CD4-positive, alpha-beta memory T cell (primary cell): Measurements from ENCODE around the gene RAB27A. TPM values are rescaled to one million over a fixed set of nuclear protein-coding genes. Genes with fewer than 3 reads are reported as not detected.
"Not testable (repeated sequence)": the region's sequence is repeated elsewhere in the genome, so short reads cannot be mapped to it uniquely, and the experiment has no call there.

ENCODE experiments used
- CTCF ChIA-PET: fragments of 350-600 bp; sonication (Branson Sonifier 250); formaldehyde crosslinking; loops from one replicate; lab custom pipeline; 2021; ENCODE audit warnings: inconsistent platforms; ENCODE audit not compliant: partially characterized antibody; lab: Charles Lee
- POLR2A ChIA-PET: fragments of 350-600 bp; sonication (Branson Sonifier 250); formaldehyde crosslinking; loops from one replicate; lab custom pipeline; 2021; ENCODE audit not compliant: partially characterized antibody; lab: Charles Lee
- DNase-seq, 5 donors: peaks; one replicate each; pipeline versions ENCODE4 v3.0.0 to v3.0.0-alpha.2; 2020 to 2022; ENCODE audit warnings: mixed read lengths in 1 of 5
- H3K27ac ChIP-seq: one replicate; pipeline ENCODE4 v1.7.0; 2013; ENCODE audit warnings: low read depth, low read length
- H3K27me3 ChIP-seq: 2 replicates; pipeline ENCODE4 v1.7.0; 2013; ENCODE audit warnings: mild to moderate bottlenecking, low read length, moderate library complexity; ENCODE audit not compliant: insufficient read depth
- H3K36me3 ChIP-seq: 2 replicates; pipeline ENCODE4 v1.7.0; 2013; ENCODE audit warnings: mild to moderate bottlenecking, low read length, moderate library complexity; ENCODE audit not compliant: insufficient read depth
- H3K4me1 ChIP-seq: 2 replicates; pipeline ENCODE4 v1.7.0; 2013; ENCODE audit warnings: mild to moderate bottlenecking, low read length, moderate library complexity; ENCODE audit not compliant: insufficient read depth
- H3K4me3 ChIP-seq, 2 donors: one replicate each; pipeline ENCODE4 v1.7.0; 2013; ENCODE audit warnings: low read length in 2 of 2, mild to moderate bottlenecking in 1 of 2
- H3K9me3 ChIP-seq, 2 donors: one replicate each; pipeline ENCODE4 v1.7.0; 2013; ENCODE audit warnings: low read length in 2 of 2, control low read depth in 1 of 2; ENCODE audit not compliant: control insufficient read depth in 1 of 2
- H3K27ac Mint-ChIP-seq, 7 donors: one replicate each; pipeline ENCODE4 v1.8.0; 2020 to 2021; ENCODE audit warnings: mixed read lengths in 7 of 7, mild to moderate bottlenecking in 6 of 7, inconsistent platforms in 3 of 7, moderate library complexity in 3 of 7
- H3K27me3 Mint-ChIP-seq, 2 donors: one replicate each; pipeline ENCODE4 v1.8.0; 2020 to 2021; ENCODE audit warnings: mixed read lengths in 2 of 2
- H3K36me3 Mint-ChIP-seq, 2 donors: one replicate each; pipeline ENCODE4 v1.8.0; 2020 to 2021; ENCODE audit warnings: mixed read lengths in 2 of 2, inconsistent platforms in 1 of 2, mild to moderate bottlenecking in 1 of 2
- H3K4me1 Mint-ChIP-seq, 4 donors: one replicate each; pipeline ENCODE4 v1.8.0; 2020 to 2021; ENCODE audit warnings: mixed read lengths in 4 of 4, mild to moderate bottlenecking in 1 of 4
- H3K4me3 Mint-ChIP-seq, 8 donors: one replicate each; pipeline ENCODE4 v1.8.0; 2020 to 2021; ENCODE audit warnings: mixed read lengths in 8 of 8, mild to moderate bottlenecking in 7 of 8, moderate library complexity in 6 of 8, inconsistent platforms in 3 of 8
- H3K9me3 Mint-ChIP-seq, 8 donors: one replicate each; pipeline ENCODE4 v1.8.0; 2020 to 2021; ENCODE audit warnings: mixed read lengths in 8 of 8, mild to moderate bottlenecking in 5 of 8, inconsistent platforms in 3 of 8, moderate library complexity in 1 of 8
- intact Hi-C: fragments of 100-400 bp; cut with micrococcal nuclease; formaldehyde crosslinking; loops from one replicate; pipeline ENCODE4 v1.15.1; 2023
- polyA plus RNA-seq, 2 donors: library from polyadenylated mRNA; unstranded; fragments of 300-500 nt; fragmentation: Illumina TruSeq; gene quantifications; one replicate each; pipeline ENCODE4 v1.2.3, GENCODE V29; 2021
- total RNA-seq, 2 experiments: library from RNA; stranded (reverse); gene quantifications; one replicate each; pipeline ENCODE4 v1.2.3, GENCODE V29; 2021

Gene RAB27A
- total and polyA plus RNA-seq, 4 experiments from 2014 or later, result 44.6 to 55.7 (median 52.3) TPM

GRCh38 chr15:55282284-55282833 lies 7.3 kb downstream of the RAB27A start:
- DNase-seq, result peak in 3 of 5 donors; percentile 21 to 67 (median 22)
- H3K36me3 Mint-ChIP-seq, result peaks cover 7 to 11% of the 10 kb centered on the region in 2 donors
- H3K9me3 ChIP-seq, result no peaks in the 10 kb centered on the region

GRCh38 chr15:55281517-55282228 lies 7.9 kb downstream of the RAB27A start:
- H3K4me1 ChIP-seq, result peaks cover 90% of the 10 kb centered on the region
- CTCF ChIA-PET, result interaction anchor here (0.6 to 4.5 kb wide), 10 partner anchors 10 to 127 kb away, joined by 3 to 22 read pairs (median 4); partner anchors contain the start of genes CCPG1 and PIERCE2
- POLR2A ChIA-PET, result interaction anchor here (1.0 to 14.7 kb wide), 5 partner anchors 9 to 85 kb away, joined by 4 to 201 read pairs (median 10); partner anchors contain the start of genes PIGB, PIGBOS1 and RSL24D1
- DNase-seq, result no peak
- H3K36me3 Mint-ChIP-seq, result peaks cover 6 to 13% of the 10 kb centered on the region in 2 donors
- H3K27me3 ChIP-seq, result no peaks in the 10 kb centered on the region
- no peaks in the 10 kb centered on the region for H3K36me3 ChIP-seq
- peak overlapping the region; percentile 47 for H3K27ac ChIP-seq
- no peak overlapping the region for H3K4me3 ChIP-seq
- intact Hi-C loops, result no loop called here
- H3K4me1 Mint-ChIP-seq, result peaks cover 77 to 99% (median 91%) of the 10 kb centered on the region in 4 donors
- no peaks in the 10 kb centered on the region for H3K27me3 Mint-ChIP-seq
- H3K4me3 Mint-ChIP-seq, result peak overlapping the region in 7 of 8 donors; percentile 29 to 74 (median 69)
- H3K9me3 ChIP-seq, result no peaks in the 10 kb centered on the region
- no peaks in the 10 kb centered on the region for H3K9me3 Mint-ChIP-seq
- peak overlapping the region; percentile 87 to 96 (median 92) for H3K27ac Mint-ChIP-seq

More at GRCh38 chr15:55282284-55282833, 7.3 kb downstream of the RAB27A start:
- H3K4me3 ChIP-seq, result peak overlapping the region in 1 of 2 donors; percentile 6
- no peaks in the 10 kb centered on the region for H3K27me3 Mint-ChIP-seq
- intact Hi-C loops, result no loop called here
- H3K27ac ChIP-seq, result peak overlapping the region; percentile 47
- peak overlapping the region; percentile 87 to 96 (median 92) for H3K27ac Mint-ChIP-seq
- peak overlapping the region; percentile 37 to 74 (median 69) for H3K4me3 Mint-ChIP-seq
- CTCF ChIA-PET, result interaction anchor here (1.0 to 4.5 kb wide), 7 partner anchors 9 to 126 kb away, joined by 3 to 22 read pairs (median 4); partner anchors contain the start of genes CCPG1 and PIERCE2
- no peaks in the 10 kb centered on the region for H3K36me3 ChIP-seq
- POLR2A ChIA-PET, result interaction anchor here (1.0 to 14.7 kb wide), 5 partner anchors 9 to 85 kb away, joined by 4 to 201 read pairs (median 10); partner anchors contain the start of genes PIGB, PIGBOS1 and RSL24D1
- no peaks in the 10 kb centered on the region for H3K27me3 ChIP-seq
- no peaks in the 10 kb centered on the region for H3K9me3 Mint-ChIP-seq
- peaks cover 89% of the 10 kb centered on the region for H3K4me1 ChIP-seq
- peaks cover 75 to 99% (median 91%) of the 10 kb centered on the region in 4 donors for H3K4me1 Mint-ChIP-seq

- H3K27ac ChIP-seq, H3K27me3 ChIP-seq, H3K9me3 Mint-ChIP-seq, intact Hi-C loops, H3K36me3 Mint-ChIP-seq, H3K9me3 ChIP-seq, H3K36me3 ChIP-seq, H3K4me3 ChIP-seq, H3K27me3 Mint-ChIP-seq: not testable (repeated sequence)
- peaks cover 90% of the 10 kb centered on the region for H3K4me1 ChIP-seq
- H3K4me3 Mint-ChIP-seq, result peak overlapping the region in 5 of 8 donors; percentile 3 to 70 (median 18)
- ChIA-PET POLR2A (interaction anchor here (0.9 to 14.7 kb wide), 4 partner anchors 13 to 49 kb away, joined by 3 to 201 read pairs (median 4); partner anchors contain the start of genes PIGB and PIGBOS1), CTCF (interaction anchor here (0.9 to 4.5 kb wide), 3 partner anchors 11 to 62 kb away, joined by 3 to 22 read pairs (median 4); no protein-coding TSS in a partner anchor)
- H3K27ac Mint-ChIP-seq, result peak overlapping the region; percentile 87 to 96 (median 92)
- peak in 1 of 5 donors; percentile 71 for DNase-seq
- peaks cover 72 to 99% (median 89%) of the 10 kb centered on the region in 4 donors for H3K4me1 Mint-ChIP-seq
Observed at GRCh38 chr15:55280589-55280988, 9.0 kb downstream of the RAB27A start.

- no peaks in the 10 kb centered on the region for H3K27me3 Mint-ChIP-seq
- H3K4me1 ChIP-seq, result peaks cover 90% of the 10 kb centered on the region
- no peaks in the 10 kb centered on the region for H3K9me3 ChIP-seq
- peaks cover 72 to 99% (median 86%) of the 10 kb centered on the region in 4 donors for H3K4me1 Mint-ChIP-seq
- peak overlapping the region; percentile 33 to 88 (median 70) for H3K4me3 Mint-ChIP-seq
- DNase-seq, result peak; percentile 38 to 88 (median 45)
- H3K27me3 ChIP-seq, result no peaks in the 10 kb centered on the region
- H3K36me3 Mint-ChIP-seq, result peaks cover 0 to 6% of the 10 kb centered on the region in 2 donors
- H3K9me3 Mint-ChIP-seq, result no peaks in the 10 kb centered on the region
- CTCF ChIA-PET, result interaction anchor here (2.3 to 4.5 kb wide), 2 partner anchors 39 to 61 kb away, joined by 4 to 22 read pairs; no protein-coding TSS in a partner anchor
- H3K27ac Mint-ChIP-seq, result peak overlapping the region; percentile 87 to 98 (median 95)
- peak overlapping the region; percentile 14 to 25 for H3K4me3 ChIP-seq
- intact Hi-C loops, result loop anchor here (1.0 kb wide), 1 partner anchor 10 kb away; no protein-coding TSS in a partner anchor
- no peaks in the 10 kb centered on the region for H3K36me3 ChIP-seq
- peak overlapping the region; percentile 56 for H3K27ac ChIP-seq
- POLR2A ChIA-PET, result interaction anchor here (0.9 to 14.7 kb wide), 6 partner anchors 8 to 83 kb away, joined by 3 to 201 read pairs (median 5); partner anchors contain the start of genes PIGB, PIGBOS1 and RSL24D1
Observed at GRCh38 chr15:55279746-55280351, 9.8 kb downstream of the RAB27A start.

- peak overlapping the region; percentile 14 to 25 for H3K4me3 ChIP-seq
- CTCF ChIA-PET, result interaction anchor here (4.5 kb wide), 1 partner anchor 61 kb away, joined by 22 read pairs; no protein-coding TSS in a partner anchor
- POLR2A ChIA-PET, result interaction anchor here (1.2 to 14.7 kb wide), 4 partner anchors 9 to 82 kb away, joined by 5 to 201 read pairs (median 6); partner anchors contain the start of gene RSL24D1
- Mint-ChIP-seq H3K27ac (peak overlapping the region; percentile 87 to 98 (median 95)), H3K9me3 (no peaks in the 10 kb centered on the region), H3K4me1 (peaks cover 67 to 95% (median 81%) of the 10 kb centered on the region in 4 donors), H3K36me3 (peaks cover 0 to 6% of the 10 kb centered on the region in 2 donors), H3K27me3 (no peaks in the 10 kb centered on the region), H3K4me3 (peak overlapping the region; percentile 33 to 88 (median 70))
- H3K27ac ChIP-seq, result peak overlapping the region; percentile 56
- no peak for DNase-seq
- H3K36me3 ChIP-seq, result no peaks in the 10 kb centered on the region
- intact Hi-C loops, result loop anchor here (1.0 kb wide), 1 partner anchor 11 kb away; no protein-coding TSS in a partner anchor
- no peaks in the 10 kb centered on the region for H3K27me3 ChIP-seq
- H3K4me1 ChIP-seq, result peaks cover 84% of the 10 kb centered on the region
- H3K9me3 ChIP-seq, result no peaks in the 10 kb centered on the region
Observed at GRCh38 chr15:55279100-55279745, 10.4 kb downstream of the RAB27A start.

GRCh38 chr15:55277715-55278114 lies 11.9 kb downstream of the RAB27A start:
- Mint-ChIP-seq H3K36me3 (peaks cover 3 to 11% of the 10 kb centered on the region in 2 donors), H3K27me3 (no peaks in the 10 kb centered on the region), H3K4me3 (peak overlapping the region; percentile 57 to 92 (median 82)), H3K27ac (peak overlapping the region; percentile 87 to 98 (median 96)), H3K4me1 (peaks cover 61 to 92% (median 79%) of the 10 kb centered on the region in 4 donors), H3K9me3 (no peaks in the 10 kb centered on the region)
- H3K9me3 ChIP-seq, result no peaks in the 10 kb centered on the region
- no peaks in the 10 kb centered on the region for H3K36me3 ChIP-seq
- CTCF ChIA-PET, result interaction anchor here (1.3 to 3.2 kb wide), 7 partner anchors 9 to 157 kb away, joined by 3 to 19 read pairs (median 5); no protein-coding TSS in a partner anchor
- H3K4me1 ChIP-seq, result peaks cover 72% of the 10 kb centered on the region
- no peaks in the 10 kb centered on the region for H3K27me3 ChIP-seq
- intact Hi-C loops, result loop anchor here (1.0 kb wide), 1 partner anchor 10 kb away; no protein-coding TSS in a partner anchor
- H3K27ac ChIP-seq, result peak overlapping the region; percentile 69
- peak overlapping the region; percentile 3 to 25 for H3K4me3 ChIP-seq
- POLR2A ChIA-PET, result interaction anchor here (1.0 to 14.7 kb wide), 9 partner anchors 10 to 130 kb away, joined by 3 to 201 read pairs (median 4); partner anchors contain the start of genes CCPG1, PIERCE2, PIGB and PIGBOS1
- no peak for DNase-seq
